GM12874 (cell line): ENCODE results near the gene RBP4.

Experiments
- CTCF ChIP-seq: IDR thresholded peaks from 2 replicates; pipeline ENCODE4 v1.5.1; 2011; ENCODE audit warnings: low read depth, mild to moderate bottlenecking, control low read depth, low read length, moderate library complexity; ENCODE audit not compliant: insufficient read depth

Gene RBP4

GRCh38 chr10:93573051-93573909 is 27.8 kb downstream of the RBP4 start:
- no peak for TF ChIP-seq CTCF

GRCh38 chr10:93572606-93573005 is 28.4 kb downstream of the RBP4 start:
- no peak for TF ChIP-seq CTCF

- no peak for TF ChIP-seq CTCF
Observed at GRCh38 chr10:93570383-93570782, 30.7 kb downstream of the RBP4 start.

GRCh38 chr10:93568105-93568390 is 33.0 kb downstream of the RBP4 start:
- no peak for TF ChIP-seq CTCF

- TF ChIP-seq CTCF: no peak
Observed at GRCh38 chr10:93567277-93568104, 33.5 kb downstream of the RBP4 start.

GRCh38 chr10:93566435-93567276 is 34.4 kb downstream of the RBP4 start, which contains the start of gene FFAR4:
Gene FFAR4, plus strand, starts transcription at chr10:93566665. Its CDS starts 56 bp downstream, at chr10:93566721.
- no peak for TF ChIP-seq CTCF

GRCh38 chr10:93565446-93565845 is 35.6 kb downstream of the RBP4 start:
- no peak for TF ChIP-seq CTCF
